ENCODE results near the gene PIAS1.

- TF ChIP-seq CTCF (IDR thresholded peaks at IDR 0.05; ENCODE audit: insufficient read depth, low read length, poor library complexity, severe bottlenecking) (no peak), EZH2phosphoT487 (conservative IDR thresholded peaks at IDR 0.05; ENCODE audit: low read length) (no peak)
These were observed 8.1 kb downstream of the PIAS1 start for GRCh38 chr15:68062214-68062613.

Data from SU-DHL-6 (cell line).